NCI-H146 (cell line): Measurements from ENCODE around the gene VPS29.
A peak's percentile ranks its signal among the peaks of the same experiment; 100 is the strongest.
"Not testable (repeated sequence)": the region's sequence is repeated elsewhere in the genome, so short reads cannot be mapped to it uniquely, and the experiment has no call there.

Experiments used
- DNase-seq: peaks from one replicate; lab custom pipeline; 2025; lab: John Stamatoyannopoulos, UW

Gene VPS29

GRCh38 chr12:110501752-110502738 is at the start of gene VPS29, which contains the start of gene RAD9B:
Gene VPS29, minus strand, starts transcription at chr12:110502111. Its CDS starts 60 bp downstream, at chr12:110502051.
Gene RAD9B, plus strand, starts transcription at chr12:110502331. Its CDS starts 7 bp downstream, at chr12:110502338.
- DNase-seq = peak; percentile 99

GRCh38 chr12:110550981-110551380 is 49.1 kb upstream of the VPS29 start:
- DNase-seq = no peak

- no peak for DNase-seq
Measured at GRCh38 chr12:110549716-110550115, 47.8 kb upstream of the VPS29 start.

DNA sequence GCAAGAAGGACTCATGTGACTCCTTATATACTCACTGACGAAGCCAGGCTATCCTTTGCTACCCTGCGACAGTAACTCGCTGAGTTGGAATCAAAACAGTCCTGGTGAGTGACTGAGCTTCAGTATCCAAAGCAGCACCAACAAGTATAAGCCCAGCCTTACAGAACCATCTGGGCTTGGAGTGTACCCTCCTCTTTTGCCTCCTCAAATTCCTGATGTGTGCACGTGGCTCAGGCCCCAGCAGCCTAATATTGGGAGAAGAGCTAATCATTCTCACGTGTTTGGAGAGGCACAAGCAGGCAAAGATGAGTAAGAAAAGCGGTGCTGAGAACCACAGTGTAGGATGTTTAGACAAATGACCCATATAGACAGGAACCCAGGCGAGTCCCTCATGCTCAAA is 46.8 kb upstream of the VPS29 start:
- DNase-seq = no peak

DNA sequence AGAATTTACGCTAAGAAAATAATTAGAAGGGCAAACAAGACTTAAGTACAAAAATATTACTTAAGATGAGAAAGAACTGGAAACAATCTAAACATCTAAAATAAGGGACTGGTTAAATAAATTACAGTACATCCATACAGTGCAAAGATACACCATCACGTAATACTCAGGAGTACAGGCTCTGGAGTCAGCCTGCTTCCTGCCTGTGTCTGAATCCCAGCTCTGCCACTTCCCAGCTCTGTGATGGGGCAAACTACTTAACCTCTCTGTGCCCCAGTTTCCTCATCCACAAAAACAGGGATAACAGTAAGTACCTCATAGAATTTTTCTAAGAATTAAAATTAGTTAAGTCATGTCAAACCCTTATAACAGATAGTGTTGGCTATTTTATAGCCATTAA is 45.2 kb upstream of the VPS29 start:
- DNase-seq = no peak

DNA sequence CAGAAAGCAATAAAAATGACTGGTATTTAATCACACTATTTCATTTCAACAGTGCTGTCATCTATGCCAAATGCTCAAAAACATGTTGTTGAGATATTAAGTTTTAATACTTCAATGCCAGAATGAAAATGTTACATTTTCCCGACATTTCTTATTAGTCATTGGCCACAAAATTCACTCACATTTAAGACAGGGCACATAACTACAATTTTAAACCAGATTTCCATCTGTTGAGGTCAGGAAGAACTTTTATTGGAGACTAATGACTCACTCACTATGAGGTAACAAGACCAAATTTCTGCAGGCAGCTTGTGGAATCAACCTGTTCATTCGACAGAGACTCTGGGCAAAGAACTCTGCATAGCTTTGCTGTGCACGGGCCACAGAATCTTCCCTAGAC is 44.4 kb upstream of the VPS29 start:
- DNase-seq = no peak

- no peak for DNase-seq
Measured at GRCh38 chr12:110545812-110546211, 43.9 kb upstream of the VPS29 start.

DNA sequence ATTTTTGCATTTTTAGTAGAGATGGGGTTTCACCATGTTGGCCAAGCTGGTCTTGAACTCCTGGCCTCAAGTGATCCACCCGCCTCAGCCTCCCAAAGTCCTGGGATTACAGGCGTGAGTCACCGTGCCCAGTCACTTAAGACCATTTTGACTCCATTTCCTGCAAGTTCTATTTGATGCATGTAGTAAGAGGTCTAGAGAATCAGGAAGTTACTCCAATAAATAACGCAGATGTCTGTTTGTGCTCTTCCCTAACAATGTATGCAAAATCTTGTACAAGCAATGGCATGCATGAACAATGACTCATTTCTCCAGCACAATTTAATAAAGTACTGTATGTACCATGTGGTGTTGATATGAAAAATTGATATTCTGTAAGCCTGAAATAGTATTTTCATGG is 43.3 kb upstream of the VPS29 start:
- not testable (repeated sequence) for DNase-seq

- no peak for DNase-seq
Measured at GRCh38 chr12:110543965-110544364, 42.1 kb upstream of the VPS29 start.

- DNase-seq = no peak
Measured at GRCh38 chr12:110543252-110543959, 41.5 kb upstream of the VPS29 start.

DNA sequence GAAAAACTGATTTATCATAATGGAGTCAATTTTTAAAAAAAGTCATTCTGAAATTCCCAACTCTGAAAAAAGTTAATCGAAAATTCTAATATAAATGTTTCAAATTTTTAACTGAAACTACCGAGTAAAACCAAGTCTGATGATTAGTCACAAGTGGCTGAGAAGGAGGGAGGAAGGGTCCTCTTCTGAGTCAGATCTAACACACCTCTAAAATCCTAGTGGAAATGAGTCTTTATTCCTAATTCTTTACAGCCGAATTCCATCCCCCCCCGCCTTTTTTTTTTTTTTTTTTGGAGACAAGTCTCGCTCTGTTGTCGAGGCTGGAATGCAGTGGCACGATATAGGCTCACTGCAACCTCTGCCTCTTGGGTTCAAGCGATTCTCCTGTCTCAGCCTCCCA is 38.1 kb upstream of the VPS29 start:
- DNase-seq = no peak

DNA sequence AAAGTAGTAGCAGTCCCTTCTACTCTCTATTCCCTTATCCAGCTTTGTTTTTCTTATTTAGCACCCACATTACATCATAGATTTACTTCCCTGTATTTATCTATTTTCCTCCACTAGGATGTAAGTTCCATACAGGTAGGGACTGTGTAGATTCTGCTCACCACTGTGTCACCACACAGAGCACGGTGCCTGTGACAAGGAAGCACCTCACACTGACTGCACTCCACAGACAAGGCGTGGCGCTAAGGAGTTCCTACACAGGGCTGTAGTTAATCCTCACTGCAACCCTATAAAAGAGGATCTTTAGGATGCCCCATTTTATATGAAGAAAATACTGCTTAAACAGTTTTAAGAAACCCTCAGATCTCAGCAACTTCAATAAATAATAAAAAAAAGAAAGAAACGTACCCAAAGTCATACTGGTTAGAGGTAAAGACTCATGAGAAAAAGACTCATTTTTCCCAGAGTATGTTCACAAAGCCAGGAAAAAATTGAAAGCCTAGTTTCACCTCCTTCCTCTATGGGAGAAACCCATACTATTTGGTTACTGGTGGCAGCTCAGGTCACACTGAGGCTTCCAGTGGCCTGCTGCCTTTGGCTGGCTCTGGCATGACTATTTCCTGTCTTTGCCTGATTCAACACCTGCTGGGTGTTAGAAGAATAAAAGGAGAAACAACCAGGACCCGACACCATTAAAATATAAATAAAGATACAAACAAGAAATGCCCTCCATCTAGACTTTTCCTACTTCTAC is 37.1 kb upstream of the VPS29 start:
- DNase-seq = no peak

DNA sequence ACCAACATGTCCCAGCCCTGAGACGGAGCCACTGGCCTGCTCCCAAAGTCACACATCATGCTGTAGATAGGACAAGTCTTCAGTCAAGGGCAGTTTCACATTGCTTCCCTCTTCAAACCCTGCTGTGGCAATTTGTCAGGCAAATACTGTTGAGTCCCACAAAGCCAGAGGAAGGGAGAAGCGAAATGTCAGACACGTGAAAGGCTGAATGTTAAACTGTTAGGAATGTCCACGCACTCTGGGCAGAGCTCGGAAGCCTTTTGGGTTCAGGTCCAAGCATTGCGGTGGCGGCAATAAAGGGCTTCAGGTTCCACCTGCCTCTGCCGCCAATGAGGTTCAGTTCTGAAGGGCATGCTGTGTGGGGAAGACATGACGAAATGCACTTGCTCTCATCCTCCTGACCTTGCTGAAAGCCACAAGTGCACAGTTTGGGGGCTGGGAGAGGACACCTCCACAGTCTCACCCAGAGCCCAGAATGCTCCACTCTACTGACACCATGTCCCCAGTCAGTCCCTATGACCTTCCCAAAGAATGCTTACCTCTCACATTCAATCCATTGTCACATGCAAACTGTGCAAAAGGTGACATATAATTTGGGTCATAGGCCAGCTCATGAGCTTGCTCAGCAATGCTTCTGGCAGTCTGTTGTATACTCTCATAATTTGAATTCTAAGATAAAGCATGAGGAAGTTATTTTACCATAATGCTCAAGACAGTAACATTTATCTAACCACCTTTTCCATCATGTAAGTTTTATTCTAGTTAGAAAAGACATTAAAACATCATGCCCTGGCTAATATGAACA is 35.9 kb upstream of the VPS29 start:
- DNase-seq = no peak

GRCh38 chr12:110536834-110537604 is 35.1 kb upstream of the VPS29 start:
- DNase-seq = no peak

GRCh38 chr12:110534811-110535210 is 32.9 kb upstream of the VPS29 start:
- no peak for DNase-seq

GRCh38 chr12:110533607-110534006 is 31.7 kb upstream of the VPS29 start:
- no peak for DNase-seq

GRCh38 chr12:110532644-110533043 is 30.7 kb upstream of the VPS29 start:
- no peak for DNase-seq

DNA sequence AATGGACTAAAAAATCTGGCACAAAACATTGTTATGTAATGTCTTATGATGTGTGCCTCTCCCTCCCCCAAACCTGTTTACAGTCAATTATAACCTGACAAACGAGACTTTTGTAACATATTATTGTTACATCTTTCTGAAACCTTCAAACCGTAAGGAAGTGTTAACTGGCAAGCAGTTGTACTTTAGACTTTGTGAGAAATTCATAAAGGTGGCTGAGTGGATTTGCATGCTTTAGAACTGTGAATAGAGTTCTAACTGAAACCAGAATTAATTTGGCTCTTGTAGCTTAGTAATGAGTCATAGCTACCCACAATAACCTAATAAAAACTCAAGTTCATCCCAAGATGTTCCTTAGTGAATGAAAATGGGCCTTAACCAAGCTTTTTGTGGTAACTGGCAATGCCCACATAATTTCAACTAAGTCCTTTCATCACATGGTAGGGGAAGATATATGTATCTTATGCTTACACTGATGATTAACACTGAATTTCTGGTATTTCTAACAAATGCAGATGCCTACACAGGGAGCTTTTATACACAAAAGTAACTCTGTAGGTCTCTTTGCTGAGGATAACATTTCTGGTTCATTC is 29.9 kb upstream of the VPS29 start:
- no peak for DNase-seq

GRCh38 chr12:110530511-110530910 is 28.6 kb upstream of the VPS29 start:
- no peak for DNase-seq

DNA sequence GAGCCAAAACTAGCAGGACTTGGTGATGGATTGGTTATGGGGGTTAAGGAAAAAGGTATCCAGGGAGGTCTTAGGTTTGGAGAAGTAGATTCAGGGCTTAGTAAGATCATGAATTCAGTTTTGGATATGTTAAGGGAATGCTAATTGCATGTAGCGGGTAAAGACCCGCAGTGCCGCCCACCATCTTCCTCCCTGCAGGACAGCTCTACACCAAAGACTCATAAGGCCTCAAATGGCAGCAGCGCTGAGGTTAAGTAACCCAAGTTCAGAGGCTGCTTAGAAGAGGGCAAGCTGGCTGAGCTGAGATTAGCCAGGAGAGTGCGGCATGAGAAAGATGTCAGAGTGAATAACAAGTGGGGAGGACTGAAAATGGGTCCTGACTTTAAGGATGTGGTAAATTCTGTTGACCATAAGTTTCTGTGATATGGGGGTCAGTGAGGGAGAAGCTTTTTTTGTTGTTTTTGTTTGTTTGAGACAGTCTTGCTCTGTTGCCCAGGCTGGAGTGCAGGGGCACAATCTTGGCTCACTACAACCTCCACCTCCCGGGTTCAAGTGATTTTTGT is 26.4 kb upstream of the VPS29 start:
- no peak for DNase-seq
